ENCODE measurements around the gene ZFYVE28.
"Not testable (repeated sequence)": the region's sequence is repeated elsewhere in the genome, so short reads cannot be mapped to it uniquely, and the experiment has no call there.

The ZFYVE28 gene

GRCh38 chr4:2417765-2418649 lies at the start of gene ZFYVE28:
Gene ZFYVE28 (minus strand): TSS chr4:2418645. CDS start chr4:2418323, 322 bp downstream.
- peak; percentile 23 for DNase-seq

DNA sequence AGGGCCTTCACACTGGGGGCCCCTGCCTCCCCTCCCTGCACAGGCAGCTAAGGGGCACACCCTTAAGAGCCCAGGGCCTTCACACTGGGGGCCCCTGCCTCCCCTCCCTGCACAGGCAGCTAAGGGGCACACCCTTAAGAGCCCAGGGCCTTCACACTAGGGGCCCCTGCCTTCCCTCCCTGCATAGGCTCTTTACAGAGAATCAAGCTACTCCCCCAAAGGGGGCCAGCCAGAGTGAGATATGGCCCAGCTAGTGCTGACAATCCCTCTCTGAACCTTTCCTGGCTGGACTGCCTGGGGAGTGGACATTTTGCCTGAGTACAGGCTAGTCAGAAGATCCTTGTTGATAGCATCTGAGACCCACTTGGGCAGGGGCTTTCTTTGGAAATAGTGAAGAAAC lies 47.1 kb upstream of the ZFYVE28 start:
- DNase-seq: not testable (repeated sequence)

DNA sequence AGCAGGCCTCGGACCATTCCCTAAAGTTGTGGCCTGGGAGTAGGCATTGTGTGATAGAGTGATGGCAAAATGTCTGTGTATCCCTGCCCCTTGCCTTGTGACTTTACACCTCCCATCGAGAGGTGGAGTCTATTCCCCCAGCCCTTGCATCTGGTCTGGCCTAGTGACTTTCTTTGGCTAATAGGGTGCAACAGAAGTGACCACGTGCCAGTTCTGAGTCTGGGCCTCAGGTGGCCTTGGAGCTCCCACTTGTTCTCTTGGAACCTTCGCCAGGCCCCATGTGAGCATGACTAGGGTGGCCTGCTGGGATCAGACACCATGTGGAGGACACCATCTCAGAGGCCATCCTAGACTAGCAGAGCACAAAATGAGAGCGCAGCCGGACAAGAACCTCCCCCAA lies 46.6 kb upstream of the ZFYVE28 start:
- no peak for DNase-seq

GRCh38 chr4:2462992-2463762 lies 44.7 kb upstream of the ZFYVE28 start:
- no peak for DNase-seq

GRCh38 chr4:2462218-2462991 lies 44.0 kb upstream of the ZFYVE28 start:
- peak; percentile 76 for DNase-seq

DNA sequence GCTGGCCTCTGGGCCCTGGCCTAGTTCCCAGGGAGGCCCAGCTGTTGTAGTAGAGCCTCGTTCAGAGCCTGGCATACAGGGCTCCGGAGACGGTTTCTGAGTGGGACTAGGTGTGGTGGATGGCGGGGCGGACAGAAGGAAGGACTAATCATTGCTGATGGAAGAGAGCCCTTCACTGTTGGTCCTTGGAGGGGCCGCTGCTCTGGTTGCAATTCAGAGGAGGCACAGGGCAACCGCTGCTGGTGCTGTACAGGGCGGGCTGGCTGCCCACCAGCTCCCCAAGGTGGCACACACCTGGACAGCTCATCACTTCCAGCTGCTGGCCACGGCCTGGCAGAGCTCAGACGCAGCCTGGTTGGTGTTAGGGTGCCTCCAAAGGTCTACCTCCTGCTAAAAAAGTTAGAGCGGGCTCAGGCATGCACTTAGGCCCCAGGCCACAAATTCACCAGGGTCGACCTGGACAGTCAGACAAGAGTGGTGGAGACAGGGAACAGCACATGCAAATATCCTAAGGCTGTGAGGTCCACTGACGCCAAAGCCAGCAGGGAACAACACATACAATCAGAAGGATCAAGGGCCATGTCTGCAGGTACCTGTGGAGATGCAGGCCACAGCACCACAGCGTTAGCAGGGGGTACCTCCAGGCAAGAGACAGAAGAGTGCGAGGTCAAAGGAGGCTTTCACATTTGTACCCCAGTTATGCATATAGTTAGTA lies 43.0 kb upstream of the ZFYVE28 start:
- no peak for DNase-seq

- no peak for DNase-seq
These were observed 41.3 kb upstream of the ZFYVE28 start for GRCh38 chr4:2459589-2460349.

GRCh38 chr4:2458546-2459491 lies 40.4 kb upstream of the ZFYVE28 start:
- no peak for DNase-seq

DNA sequence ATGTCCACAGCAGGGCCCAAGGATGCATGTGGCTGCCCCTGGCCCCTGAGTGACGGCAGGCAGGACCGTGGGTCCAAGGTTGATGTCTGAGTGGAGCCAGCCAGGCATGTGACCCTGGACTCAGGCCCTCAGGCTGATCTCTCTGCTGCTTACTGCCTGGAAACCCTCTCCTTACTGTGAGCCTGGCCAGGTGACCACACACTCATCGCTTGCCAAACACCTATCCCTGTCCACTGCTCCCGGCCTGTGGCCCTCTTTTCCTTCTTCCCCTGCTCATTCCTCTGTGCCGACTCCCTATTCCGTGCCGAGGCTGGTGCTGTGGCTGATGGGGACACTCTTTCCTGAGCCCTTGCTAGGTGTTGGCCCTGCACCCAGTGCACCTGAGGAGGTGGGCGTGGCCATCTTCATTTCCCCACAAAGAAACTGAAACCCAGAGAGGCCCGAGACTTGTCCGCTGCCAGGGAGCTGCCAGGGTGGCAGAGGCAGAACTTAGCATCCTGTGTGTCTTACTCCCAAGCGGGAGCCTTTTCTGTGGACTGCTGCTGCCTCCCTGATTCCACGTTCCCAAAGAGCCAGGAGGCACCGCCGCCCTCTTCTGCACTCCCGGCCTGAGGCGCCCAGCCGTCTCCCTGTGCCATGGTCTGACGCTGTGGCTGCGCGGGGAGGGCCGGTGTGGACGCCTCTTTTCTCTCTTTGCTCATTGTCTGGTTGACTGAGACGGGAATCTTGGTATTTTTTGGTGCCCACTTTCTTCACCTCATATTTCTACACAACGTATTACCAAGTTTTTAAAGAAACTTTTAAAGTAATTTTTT lies 39.2 kb upstream of the ZFYVE28 start:
- no peak for DNase-seq

- DNase-seq: no peak
These were observed 33.7 kb upstream of the ZFYVE28 start for GRCh38 chr4:2451821-2452785.

GRCh38 chr4:2451036-2451520 lies 32.6 kb upstream of the ZFYVE28 start:
- DNase-seq: no peak

GRCh38 chr4:2450394-2451035 lies 32.1 kb upstream of the ZFYVE28 start:
- no peak for DNase-seq

DNA sequence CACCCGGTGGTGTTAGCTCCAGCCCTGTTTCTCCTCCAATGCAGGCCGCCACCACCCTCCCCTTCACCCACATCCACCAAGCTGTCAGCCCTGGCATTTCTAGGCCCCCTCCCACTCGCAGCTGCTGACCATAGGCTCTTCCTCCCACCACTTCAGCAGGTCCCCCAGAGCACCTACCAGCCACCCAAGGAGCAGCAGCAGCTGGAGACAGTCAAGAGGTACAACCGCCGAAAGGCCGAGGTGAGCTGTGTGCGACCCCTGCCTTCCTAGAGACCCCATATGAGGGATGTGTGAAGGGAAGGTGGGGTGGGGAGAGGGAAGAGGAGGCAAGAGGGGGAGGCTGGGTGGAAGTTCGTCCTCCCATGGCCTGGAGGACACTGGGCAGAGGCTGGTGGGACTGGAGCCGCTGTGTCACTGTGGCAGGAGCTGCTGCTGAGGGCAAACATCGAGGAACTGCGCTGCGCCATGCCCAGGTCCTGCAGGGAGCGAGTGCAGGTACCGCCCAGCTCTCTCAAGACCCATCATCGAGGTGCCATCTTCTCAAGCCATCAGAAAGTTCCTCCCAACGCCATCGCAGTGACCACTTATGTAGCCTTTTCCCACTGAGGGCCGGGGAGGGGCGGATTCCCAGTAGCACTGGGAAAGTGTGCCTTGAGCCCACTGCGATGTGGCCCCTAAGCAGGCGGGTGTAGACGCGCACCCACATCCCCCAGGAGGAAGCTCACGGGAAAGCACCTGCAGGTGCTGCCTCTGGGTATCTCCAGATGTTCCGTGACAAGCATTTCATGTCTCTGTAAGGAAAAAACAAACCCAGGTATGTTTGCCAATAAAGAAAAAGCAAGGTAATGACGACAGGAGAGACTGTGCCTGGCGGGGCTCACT lies 31.3 kb upstream of the ZFYVE28 start:
- DNase-seq: no peak

- no peak for DNase-seq
These were observed 30.6 kb upstream of the ZFYVE28 start for GRCh38 chr4:2449051-2449450.

- DNase-seq: no peak
These were observed 30.1 kb upstream of the ZFYVE28 start for GRCh38 chr4:2448589-2448988.
